ENCODE measurements around the gene CYTH1.
A peak's percentile ranks its signal among the peaks of the same experiment; 100 is the strongest.

Gene CYTH1

GRCh38 chr17:78731904-78732303 is 50.2 kb downstream of the CYTH1 start:
- no peak for DNase-seq

DNA sequence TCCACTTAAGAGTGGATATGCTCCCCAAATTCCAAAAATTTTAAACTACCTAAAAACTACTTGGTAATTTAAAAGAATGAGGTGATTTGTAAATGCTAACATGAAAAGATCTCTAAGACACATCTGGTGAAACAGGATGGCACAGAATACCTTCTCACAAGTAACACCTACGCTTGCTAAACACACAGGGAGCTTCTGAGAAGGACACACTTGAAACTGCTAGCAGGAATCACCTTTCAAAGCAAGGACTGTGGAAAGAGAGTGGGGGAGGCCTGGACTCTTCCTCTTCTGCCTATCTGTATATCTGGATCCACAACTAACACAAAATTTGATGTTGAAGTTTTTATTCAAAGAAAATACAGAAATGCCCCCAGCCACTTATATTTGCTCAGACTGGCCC is 52.4 kb downstream of the CYTH1 start:
- no peak for DNase-seq

GRCh38 chr17:78728495-78728894 is 53.6 kb downstream of the CYTH1 start:
- DNase-seq, result no peak

GRCh38 chr17:78727476-78728229 is 54.4 kb downstream of the CYTH1 start:
- DNase-seq, result no peak

GRCh38 chr17:78727057-78727456 is 55.0 kb downstream of the CYTH1 start:
- no peak for DNase-seq

- DNase-seq, result no peak
Measured at GRCh38 chr17:78726513-78726912, 55.6 kb downstream of the CYTH1 start.

DNA sequence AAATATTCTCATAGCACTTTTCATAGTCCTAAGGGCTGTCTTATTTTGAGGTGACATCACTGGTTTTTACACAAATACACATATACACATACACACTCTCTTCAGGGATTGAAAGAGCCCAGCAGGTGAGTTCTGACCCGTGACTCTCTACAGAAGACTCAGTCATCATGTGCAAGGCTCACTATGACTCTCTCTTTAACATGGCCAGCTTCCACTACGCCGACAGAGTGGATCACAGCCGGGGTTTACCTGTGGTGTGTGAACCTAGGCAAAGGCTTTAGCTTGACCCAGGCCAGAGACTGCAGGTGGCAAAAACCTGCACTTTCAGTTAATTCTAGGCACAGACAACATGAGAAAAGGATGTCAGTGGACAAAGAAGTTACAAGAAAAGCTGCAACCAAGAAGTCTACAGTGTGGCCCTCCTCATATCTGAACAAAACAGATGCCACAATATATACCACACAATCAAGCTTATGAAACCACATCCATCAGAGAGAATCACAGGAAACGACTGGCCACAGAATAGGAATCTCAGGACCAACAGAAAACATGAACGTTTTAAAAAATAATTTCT is 56.5 kb downstream of the CYTH1 start:
- no peak for DNase-seq

GRCh38 chr17:78724999-78725398 is 57.1 kb downstream of the CYTH1 start:
- DNase-seq, result no peak

GRCh38 chr17:78724544-78724943 is 57.5 kb downstream of the CYTH1 start:
- DNase-seq, result no peak

DNA sequence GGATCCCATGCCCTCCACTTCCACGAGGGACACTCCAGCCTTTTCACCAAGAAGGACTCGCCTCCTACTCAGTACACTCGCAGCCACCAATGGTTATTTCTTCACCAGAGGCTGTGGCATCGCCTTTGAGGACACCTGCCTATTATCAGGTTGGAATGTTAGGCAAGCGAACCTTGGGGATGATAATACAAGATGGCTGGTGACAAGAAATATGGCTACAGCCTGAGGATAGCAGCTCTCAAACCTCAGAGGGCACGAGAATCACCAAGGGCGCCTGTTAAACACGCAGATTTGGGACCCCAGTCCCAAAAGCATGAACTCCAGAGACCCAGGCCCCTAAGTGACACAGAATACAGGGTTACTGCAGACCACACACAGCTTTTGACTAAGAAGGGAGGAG is 58.1 kb downstream of the CYTH1 start:
- no peak for DNase-seq

DNA sequence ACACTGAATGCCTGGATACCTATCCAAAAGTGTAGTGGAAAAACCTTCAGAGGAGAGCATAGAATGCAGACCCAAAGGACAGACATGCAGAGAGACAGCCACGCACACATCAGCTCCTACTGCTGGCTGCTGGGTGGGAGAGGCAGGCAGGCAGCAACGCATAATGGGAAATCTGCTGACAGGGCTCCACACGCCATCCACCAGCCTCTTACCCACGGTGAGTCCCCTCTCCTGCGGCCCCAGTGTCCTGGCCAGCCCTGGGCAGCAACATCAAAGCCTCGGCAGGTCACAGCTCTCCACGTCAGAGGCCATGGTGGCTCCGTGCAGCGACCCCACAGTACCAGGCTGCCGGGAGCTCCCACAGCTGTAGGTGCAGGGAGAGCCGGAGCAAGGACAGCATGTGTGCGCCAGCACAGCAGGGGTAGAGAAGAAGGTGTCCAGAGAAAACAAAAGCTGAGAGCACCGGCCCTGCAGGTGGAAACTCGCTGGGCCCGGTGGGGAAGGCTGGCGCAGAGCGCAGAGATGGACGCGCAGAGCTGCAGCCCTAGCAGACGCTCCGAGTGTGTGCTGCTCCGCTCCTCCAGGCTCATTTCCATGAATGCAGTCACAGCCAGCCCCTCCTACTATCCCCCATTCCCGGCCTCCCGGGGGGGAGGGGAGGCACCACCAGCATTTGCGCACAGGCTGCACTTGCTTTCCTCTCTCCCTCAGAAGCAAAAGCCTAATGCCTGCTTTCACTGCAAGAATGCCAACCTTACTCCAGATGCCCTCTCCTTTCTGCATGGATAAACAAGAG is 58.9 kb downstream of the CYTH1 start:
- no peak for DNase-seq

GRCh38 chr17:78722246-78722761 is 59.8 kb downstream of the CYTH1 start:
- no peak for DNase-seq

- no peak for DNase-seq
Measured at GRCh38 chr17:78719630-78720298, 62.3 kb downstream of the CYTH1 start.

DNA sequence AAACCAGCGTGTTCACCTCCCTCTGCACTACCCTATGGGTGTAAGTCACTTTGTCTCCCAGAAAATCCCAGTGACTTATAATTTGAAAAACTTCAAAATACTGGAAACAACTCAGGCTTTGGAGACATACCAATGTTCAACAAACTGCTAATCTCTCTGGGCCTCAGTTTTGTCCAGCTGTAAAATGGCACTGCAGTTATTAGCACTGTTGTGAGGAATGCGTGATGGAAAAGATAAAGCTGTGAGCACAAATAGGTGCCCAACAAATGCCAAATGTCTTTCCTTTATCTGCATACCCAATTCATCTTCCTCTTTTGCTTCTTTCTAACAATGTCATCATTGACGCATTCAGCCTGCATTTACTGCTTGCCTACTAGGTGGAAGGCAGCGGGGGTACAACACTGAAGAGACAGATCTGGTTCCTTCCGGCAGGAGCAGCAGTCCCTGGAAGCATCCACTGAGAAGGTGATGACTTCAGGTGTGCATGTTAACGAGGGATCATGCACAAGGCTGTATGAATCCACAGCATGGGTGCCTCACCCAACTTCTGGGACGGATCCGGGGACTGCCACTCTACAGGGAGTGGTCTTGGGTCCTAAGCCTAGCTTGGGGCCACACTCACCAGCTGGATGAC is 63.4 kb downstream of the CYTH1 start:
- DNase-seq, result no peak

- no peak for DNase-seq
Measured at GRCh38 chr17:78717431-78717980, 64.6 kb downstream of the CYTH1 start.

- DNase-seq, result peak; percentile 34
Measured at GRCh38 chr17:78716814-78717393, 65.2 kb downstream of the CYTH1 start.

DNA sequence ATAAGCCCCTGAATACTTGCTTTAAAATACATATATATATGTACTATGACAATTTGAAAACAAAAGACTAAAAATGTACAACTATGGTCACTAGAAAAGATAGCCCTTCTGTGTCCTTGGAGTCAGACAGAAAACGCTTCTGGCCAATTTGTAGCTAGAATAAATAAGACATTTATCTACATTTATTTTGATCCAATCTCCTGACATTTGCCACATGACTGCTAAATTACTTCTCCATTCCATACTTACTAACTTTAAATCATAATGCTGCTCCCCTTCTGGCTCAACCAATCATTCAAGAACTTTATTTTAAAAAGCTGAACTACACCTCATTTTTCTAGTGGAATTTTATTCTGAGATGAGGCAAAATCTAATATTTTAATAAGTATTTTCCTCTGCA is 65.8 kb downstream of the CYTH1 start:
- DNase-seq, result no peak

DNA sequence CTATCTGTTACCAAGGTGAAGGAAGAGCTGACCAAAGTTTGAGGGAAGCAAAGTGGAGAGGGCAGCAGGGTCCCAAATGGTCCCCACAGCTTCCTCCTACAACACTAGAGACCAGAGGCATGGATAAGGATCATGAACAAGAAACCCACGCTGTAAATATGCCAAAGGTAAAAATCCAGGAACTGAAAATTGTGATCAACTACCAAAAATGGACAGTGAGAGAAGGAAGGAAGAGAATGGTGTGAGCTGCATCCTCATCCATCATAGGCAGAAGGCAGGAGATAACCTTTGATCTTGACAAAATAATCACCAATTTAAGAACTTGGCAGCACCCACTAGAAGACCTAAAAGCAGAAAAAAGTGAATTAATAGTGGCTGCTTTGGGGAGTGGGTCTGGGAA is 66.2 kb downstream of the CYTH1 start:
- no peak for DNase-seq

- DNase-seq, result no peak
Measured at GRCh38 chr17:78715000-78715771, 66.9 kb downstream of the CYTH1 start.

DNA sequence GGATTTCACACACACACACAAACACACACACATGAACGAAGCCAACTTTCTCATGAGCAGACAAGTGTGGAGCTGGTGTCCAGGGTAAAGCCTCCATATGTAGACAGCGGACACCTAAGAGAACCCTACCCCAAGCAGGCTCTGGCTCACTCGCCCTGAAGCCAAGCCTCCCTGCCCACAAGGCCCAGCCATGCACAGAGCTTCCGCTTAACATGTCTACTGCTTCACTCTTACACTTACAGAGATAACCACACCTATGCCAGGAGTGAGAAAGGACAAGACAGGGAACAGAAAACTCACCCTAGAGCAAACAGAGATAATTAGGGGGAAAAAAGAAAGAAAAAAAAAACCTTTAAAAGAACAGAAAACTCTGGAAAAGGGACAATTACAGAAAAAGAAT is 67.5 kb downstream of the CYTH1 start:
- no peak for DNase-seq

DNA sequence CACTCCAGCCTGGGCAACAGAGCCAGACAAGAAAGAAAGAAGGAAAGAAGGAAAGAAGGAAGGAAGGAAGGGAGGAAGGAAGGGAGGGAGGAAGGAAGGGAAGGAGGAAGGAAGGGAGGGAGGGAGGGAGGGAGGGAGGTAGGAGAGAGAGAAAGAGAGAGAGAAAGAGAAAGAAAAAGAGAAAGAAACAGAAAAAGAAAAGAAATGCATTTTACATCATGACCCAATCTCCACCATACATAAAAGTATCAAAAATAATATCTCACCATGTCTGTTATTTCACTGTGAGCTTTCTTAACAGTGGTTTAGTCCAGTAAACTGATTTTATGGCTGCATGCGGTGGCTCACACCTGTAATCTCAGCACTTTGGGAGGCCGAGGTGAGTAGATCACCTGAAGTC is 70.0 kb downstream of the CYTH1 start:
- DNase-seq, result no peak

Measured in activated CD4-positive, alpha-beta T cell treated with anti-CD3 and anti-CD28 coated beads, Interleukin-2, amount 50 U/mL, for 1 hour (primary cell).